ENCODE results near the gene FNDC7.
"Not testable (repeated sequence)": the region's sequence is repeated elsewhere in the genome, so short reads cannot be mapped to it uniquely, and the experiment has no call there.

The FNDC7 gene

GRCh38 chr1:108679586-108680213, 33.0 kb upstream of the FNDC7 start:
- Histone ChIP-seq H3K4me3 (replicated peaks; ENCODE audit: insufficient read depth, low read length) (no peak overlapping the region), H3K27me3 (ENCODE audit: insufficient read depth, poor library complexity, severe bottlenecking) (no peaks in the 10 kb centered on the region), H3K27ac (replicated peaks) (no peak overlapping the region)
- TF ChIP-seq SPI1 (IDR thresholded peaks at IDR 0.05; ENCODE audit: borderline replicate concordance, low read depth) (peak; percentile 19; the same call in 1 of the 2 replicates), REST (IDR thresholded peaks at IDR 0.05; ENCODE audit: insufficient replicate concordance, low read depth) (no peak)
- no peak for DNase-seq (ENCODE audit: low read depth in 1 of 2, low spot score in 1 of 2)

GRCh38 chr1:108681701-108682100, 31.0 kb upstream of the FNDC7 start:
- not testable (repeated sequence) for H3K4me3 ChIP-seq (replicated peaks; ENCODE audit: insufficient read depth, low read length); DNase-seq (ENCODE audit: low read depth in 1 of 2, low spot score in 1 of 2); H3K27me3 ChIP-seq (ENCODE audit: insufficient read depth, poor library complexity, severe bottlenecking); H3K27ac ChIP-seq (replicated peaks)

- Histone ChIP-seq H3K27ac (replicated peaks) (no peak overlapping the region), H3K27me3 (ENCODE audit: insufficient read depth, poor library complexity, severe bottlenecking) (no peaks in the 10 kb centered on the region), H3K4me3 (replicated peaks; ENCODE audit: insufficient read depth, low read length) (no peak overlapping the region)
- no peak for TF ChIP-seq SPI1 (IDR thresholded peaks at IDR 0.05; ENCODE audit: borderline replicate concordance, low read depth)
- TF ChIP-seq CTCF (IDR thresholded peaks at IDR 0.05; ENCODE audit: insufficient read depth, low read length): no peak
- no peak for TF ChIP-seq REST (IDR thresholded peaks at IDR 0.05; ENCODE audit: insufficient replicate concordance, low read depth)
- TF ChIP-seq GABPA (IDR thresholded peaks at IDR 0.05; ENCODE audit: low read depth): no peak
- TF ChIP-seq POLR2AphosphoS5 (IDR thresholded peaks at IDR 0.05; ENCODE audit: low read depth): no peak
- no peak for DNase-seq (ENCODE audit: low read depth in 1 of 2, low spot score in 1 of 2)
Observed at GRCh38 chr1:108685529-108685928, 27.2 kb upstream of the FNDC7 start.

- H3K4me3 ChIP-seq (replicated peaks; ENCODE audit: insufficient read depth, low read length): no peak overlapping the region
- no peak for TF ChIP-seq REST (IDR thresholded peaks at IDR 0.05; ENCODE audit: insufficient replicate concordance, low read depth)
- no peak for TF ChIP-seq CTCF (IDR thresholded peaks at IDR 0.05; ENCODE audit: insufficient read depth, low read length)
- no peak for TF ChIP-seq SPI1 (IDR thresholded peaks at IDR 0.05; ENCODE audit: borderline replicate concordance, low read depth)
- no peak for TF ChIP-seq GABPA (IDR thresholded peaks at IDR 0.05; ENCODE audit: low read depth)
- no peak for TF ChIP-seq POLR2AphosphoS5 (IDR thresholded peaks at IDR 0.05; ENCODE audit: low read depth)
- DNase-seq (ENCODE audit: low read depth in 1 of 2, low spot score in 1 of 2): no peak
- H3K27ac ChIP-seq (replicated peaks): no peak overlapping the region
- H3K27me3 ChIP-seq (ENCODE audit: insufficient read depth, poor library complexity, severe bottlenecking): no peaks in the 10 kb centered on the region
Observed at GRCh38 chr1:108686614-108687313, 25.9 kb upstream of the FNDC7 start.

Measured in HL-60 (cell line).